Kidney capillary endothelial cell (primary cell): Measurements from ENCODE around the gene PCBP3.
"Not testable (repeated sequence)": the region's sequence is repeated elsewhere in the genome, so short reads cannot be mapped to it uniquely, and the experiment has no call there.

Experiments used
- DNase-seq: peaks from one replicate; pipeline ENCODE4 v3.0.0-alpha.2; 2018; ENCODE audit warnings: low spot score

PCBP3 gene

DNA sequence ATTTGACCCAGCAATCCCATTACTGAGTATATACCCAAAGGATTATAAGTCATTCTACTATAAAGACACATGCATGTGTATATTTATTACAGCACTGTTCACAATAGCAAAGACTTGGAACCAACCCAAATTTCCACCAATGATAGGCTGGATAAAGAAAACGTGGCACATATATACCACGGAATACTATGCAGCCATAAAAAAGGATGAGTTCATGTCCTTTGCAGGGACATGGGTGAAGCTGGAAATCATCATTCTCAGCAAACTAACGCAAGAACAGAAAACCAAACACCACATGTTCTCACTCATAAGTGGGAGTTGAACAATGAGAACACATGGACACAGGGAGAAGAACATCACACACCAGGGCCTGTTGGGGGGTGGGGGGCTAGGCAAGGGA is 165.1 kb downstream of the PCBP3 start:
- DNase-seq, result not testable (repeated sequence)

DNA sequence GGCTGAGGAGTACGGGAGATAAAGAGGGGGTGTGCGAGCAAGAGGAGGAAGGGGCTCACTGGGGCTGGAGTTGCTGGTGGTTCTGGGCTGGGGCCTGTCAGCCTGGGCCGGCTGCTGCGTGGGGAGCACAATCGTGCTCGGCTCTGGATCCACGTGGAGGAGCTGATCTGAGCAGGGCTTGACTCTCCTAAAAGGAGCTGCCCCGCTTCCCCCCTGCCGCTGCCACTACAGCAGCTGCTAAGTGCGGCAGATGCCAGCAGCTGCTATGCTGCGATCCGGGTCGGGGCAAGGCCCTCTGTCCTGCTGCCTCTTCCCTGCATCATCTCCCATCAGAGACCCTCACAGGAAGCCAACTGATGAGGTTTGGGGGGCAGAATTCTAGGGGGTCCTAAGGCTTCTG is 165.9 kb downstream of the PCBP3 start:
- DNase-seq, result no peak

DNA sequence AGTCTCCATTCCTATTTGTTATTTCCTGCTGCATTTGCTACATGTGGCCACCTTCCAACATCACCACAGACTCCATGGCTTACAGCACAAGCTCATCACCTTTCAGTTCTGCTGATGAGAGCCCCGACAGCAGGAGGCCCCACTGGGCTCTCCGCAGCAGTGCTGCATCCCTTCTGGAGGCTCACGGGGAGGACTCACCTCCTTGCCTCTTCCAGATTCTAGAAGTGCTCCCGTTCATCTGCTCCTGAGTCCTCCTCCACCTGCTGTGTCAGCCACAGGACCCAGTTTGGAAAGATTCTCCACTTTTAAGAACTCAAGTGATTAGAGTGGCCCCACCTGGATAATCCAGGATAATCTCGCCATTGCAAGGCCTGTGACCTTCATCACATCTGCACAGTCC is 167.6 kb downstream of the PCBP3 start:
- DNase-seq, result no peak

DNA sequence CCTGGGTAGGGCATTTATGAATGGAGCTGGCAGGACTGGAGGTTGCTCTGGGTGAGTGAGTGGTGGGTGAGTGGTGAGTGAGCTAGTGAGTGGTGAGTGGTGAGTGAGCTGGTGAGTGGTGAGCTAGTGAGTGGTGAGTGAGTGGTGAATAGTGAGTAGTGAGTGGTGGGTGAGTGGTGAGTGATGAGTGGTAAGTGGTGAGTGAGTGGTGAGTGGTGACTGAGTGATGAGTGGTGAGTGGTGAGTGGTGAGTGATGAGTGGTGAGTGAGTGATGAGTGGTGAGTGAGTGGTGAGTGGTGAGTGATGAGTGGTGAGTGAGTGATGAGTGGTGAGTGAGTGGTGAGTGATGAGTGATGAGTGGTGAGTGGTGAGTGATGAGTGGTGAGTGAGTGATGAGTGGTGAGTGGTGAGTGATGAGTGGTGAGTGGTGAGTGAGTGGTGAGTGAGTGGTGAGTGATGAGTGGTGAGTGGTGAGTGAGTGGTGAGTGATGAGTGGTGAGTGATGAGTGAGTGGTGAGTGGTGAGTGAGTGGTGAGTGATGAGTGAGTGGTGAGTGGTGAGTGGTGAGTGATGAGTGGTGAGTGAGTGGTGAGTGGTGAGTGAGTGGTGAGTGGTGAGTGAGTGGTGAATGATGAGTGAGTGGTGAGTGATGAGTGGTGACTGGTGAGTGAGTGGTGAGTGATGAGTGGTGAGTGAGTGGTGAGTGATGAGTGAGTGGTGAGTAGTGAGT is 170.8 kb downstream of the PCBP3 start:
- DNase-seq, result not testable (repeated sequence)

DNA sequence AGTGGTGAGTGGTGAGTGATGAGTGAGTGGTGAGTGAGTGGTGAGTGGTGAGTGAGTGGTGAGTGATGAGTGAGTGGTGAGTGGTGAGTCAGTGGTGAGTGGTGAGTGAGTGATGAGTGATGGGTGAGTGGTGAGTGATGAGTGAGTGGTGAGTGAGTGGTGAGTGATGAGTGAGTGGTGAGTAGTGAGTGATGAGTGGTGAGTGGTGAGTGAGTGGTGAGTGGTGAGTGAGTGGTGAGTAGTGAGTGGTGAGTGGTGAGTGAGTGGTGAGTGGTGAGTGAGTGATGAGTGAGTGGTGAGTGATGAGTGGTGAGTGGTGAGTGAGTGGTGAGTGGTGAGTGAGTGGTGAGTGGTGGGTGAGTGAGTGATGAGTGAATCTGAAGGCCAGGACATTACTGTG is 172.3 kb downstream of the PCBP3 start:
- DNase-seq, result not testable (repeated sequence)

DNA sequence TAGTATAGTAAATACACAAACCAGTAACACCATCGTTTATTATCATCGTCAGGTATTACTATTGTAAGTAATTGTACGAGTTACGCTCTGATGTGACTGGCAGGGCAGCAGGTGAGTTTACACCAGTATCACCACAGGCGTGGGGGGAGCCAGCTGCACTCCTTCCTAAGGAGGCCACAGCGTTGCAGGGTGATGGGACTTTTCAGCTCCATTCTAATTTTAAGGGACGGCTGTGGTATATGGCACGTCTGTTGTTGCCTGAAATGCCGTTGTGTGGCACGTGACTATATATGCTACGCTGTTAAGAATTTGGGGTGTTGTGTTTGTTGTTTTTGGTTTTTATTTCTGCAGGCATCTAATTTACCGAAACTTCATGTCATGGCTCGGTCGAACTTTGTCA is 173.3 kb downstream of the PCBP3 start:
- DNase-seq, result no peak

DNA sequence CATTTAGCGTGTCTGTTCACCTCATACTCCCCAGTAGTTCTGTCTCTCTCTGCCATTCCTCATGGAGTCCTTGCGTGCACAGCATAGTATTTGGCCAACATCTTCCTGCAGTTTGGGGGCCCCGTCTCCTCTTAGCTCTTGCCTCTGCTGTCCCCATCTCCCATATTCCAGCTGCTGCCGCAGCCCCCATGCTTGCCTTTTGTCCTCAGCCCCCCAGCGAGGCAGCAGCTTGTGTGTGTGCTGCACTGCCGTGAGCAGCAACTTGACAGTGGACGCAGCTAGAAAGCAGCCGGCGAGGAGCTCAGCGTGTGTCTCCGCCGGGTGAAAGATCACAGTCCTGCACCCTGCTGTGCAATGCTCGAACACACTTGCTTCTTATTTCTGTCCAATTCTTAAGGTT is 173.8 kb downstream of the PCBP3 start:
- no peak for DNase-seq

DNA sequence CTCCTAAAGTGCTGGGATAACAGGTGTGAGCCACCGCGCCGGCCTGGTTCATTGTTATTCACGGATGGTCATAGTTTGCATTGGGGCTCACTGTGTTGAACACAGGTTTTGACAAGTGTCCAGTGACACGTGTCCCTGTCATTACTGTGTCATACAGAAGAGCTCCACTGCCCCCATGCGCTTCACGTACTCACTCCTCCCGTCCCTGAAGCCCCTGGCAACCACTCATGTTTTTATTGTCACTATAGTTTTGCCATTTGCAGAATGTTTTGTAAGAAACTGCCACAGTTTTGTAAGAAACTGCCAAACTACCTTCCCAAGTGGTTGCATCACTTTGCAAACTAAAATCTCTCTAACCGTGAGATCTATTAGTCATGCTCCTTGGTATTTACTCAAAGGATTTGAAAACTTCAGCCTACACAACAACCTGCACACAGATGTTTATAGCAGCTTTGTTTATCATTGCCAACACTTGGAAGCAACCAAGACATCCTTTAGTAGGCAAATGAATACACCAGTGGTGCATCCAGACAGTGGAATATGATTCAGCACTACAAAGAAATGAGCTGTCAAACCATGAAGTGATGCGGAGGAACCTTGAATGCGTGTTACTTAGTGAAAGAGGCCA is 174.9 kb downstream of the PCBP3 start:
- no peak for DNase-seq

DNA sequence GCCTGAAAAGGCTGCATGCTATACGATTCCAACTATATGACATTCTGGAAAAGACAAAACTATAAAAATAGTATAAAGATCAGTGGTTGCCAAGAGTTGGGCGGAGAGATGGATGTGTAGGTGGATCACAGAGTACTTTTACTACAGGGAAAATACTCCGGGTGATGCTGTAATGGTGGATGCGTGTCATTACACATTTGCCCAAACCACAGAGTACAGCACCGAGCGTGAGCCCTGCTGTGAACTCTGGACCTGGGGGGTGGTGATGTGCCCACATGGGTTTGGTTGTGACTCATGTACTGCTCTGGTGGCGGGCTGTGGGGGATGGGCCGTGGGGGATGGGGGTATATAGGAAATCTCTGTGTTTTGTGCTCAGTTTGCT is 175.4 kb downstream of the PCBP3 start:
- DNase-seq, result no peak

DNA sequence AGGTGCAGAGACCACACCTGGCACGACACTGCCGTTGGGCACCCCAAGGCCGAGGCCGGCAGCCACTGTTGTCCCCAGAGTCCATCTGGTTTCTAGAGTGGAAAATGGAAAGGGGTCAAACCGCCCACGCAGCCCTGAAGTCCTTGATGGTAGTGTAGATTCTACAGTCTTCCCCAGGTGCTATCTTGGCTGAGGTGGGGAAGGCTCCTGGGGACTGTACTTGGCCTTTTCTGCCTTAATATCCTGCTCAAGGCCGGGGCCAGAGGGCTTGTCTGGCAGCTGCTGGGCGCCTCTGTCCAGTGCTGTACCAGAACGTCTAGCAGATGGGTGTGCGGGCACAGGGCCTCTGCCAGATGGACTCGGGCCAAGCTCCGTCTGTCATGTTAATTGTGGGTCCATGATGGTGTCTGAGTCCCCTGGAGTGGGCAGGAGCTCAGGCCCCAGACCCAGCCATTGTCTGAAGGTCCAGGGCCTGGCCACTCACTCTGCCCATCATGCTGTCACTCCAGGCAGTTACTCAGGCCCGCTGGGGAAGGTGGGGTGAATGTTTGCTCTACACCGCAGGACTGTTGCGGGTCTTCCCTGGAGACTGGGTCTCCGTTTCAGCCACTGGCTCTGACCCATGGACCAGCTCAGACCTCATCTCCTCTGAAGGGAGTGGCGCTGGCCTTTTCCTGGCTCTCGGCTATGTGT is 176.1 kb downstream of the PCBP3 start:
- DNase-seq, result no peak

DNA sequence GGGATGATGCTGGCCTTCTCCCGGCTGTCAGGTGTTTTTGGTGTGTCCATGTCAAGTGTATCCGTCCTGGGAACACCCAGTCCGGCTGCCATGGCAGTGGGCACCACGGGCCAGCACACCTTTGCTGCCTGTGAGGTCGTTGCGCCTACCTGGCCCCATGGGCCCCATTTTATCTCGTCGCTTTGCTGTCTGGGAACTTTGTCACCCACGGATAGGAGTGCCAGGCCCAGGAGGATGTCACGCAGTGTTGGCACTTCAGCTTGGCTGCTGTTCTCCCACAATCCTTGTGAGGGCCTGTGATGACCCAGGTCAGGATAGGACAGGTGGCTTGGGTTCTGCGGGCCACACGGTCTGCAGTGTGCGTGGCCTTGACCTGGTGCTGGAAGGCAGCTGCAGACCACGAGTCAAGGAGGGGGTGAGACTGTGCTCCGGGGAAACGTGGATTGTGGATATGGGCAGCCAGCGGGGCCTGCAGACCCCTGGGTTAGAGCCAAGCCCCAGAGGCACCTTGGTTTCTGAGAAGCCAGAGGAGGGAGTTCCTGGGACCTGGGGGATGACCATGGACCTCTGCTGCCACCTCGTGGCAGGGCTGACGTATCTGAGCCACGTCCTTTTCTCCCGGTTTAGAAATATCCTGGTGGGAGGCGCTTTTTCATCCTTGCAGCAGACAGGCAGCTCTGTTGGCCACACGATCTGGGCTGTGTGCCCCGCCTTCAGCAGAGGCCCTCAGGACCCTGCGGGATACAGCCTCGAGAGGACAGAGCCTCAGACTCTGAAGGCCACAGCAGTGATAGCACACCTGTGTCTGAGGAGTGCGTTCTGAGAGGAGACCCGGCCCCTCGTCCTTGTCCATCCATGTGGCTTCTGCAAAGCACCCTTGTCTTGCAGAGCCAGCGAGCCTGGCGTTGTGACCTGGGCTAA is 176.9 kb downstream of the PCBP3 start:
- peak; percentile 78 for DNase-seq

DNA sequence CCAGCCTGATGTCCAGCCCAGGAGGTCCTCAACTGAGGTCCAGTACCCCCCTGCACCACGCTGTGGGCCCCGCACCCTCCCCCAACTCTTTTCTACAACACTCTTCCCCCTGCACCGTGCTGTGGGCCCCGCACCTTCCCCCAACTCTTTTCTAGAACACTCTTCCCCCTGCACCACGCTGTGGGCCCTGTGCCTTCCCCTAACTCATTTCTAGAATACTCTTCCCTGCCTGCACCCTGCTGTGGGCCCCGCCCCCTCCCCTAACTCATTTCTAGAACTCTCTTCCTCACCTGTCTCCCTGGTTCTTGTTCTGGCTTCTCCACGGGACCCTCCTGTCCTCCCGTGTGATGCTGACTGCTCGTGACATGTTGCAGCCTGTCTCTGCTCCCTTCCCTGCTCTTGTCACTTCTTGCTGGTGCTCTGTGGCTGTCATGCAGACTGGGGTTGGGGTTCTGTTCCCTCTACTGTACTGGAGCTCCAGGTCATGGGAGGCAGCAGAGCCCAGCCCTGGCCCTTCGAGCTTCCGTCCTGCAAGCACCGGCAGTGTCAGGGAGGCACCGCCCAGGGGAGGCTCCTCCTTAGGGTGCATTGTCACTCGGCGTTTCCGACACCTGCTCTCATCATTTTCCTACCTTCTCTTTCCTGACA is 177.9 kb downstream of the PCBP3 start:
- DNase-seq, result no peak

DNA sequence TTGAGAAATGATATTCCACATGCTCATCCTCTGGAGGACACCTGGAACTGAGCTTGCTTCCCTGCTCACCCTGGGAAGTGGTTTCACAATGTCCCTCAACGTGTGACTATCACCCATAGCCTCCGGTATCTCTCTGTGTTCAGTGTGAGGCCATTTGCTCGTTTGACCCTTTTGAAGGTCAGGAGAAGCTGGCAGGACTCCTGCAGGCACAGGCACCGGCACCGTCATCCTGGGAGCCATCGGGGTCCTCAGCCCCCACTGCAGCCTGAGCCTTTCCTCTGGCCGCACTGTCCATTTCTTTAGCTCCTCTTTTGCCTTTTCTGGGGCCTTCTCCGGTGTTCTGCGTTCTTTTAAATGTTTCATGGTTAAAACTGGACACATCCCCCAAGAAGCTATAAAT is 178.5 kb downstream of the PCBP3 start:
- DNase-seq, result no peak

DNA sequence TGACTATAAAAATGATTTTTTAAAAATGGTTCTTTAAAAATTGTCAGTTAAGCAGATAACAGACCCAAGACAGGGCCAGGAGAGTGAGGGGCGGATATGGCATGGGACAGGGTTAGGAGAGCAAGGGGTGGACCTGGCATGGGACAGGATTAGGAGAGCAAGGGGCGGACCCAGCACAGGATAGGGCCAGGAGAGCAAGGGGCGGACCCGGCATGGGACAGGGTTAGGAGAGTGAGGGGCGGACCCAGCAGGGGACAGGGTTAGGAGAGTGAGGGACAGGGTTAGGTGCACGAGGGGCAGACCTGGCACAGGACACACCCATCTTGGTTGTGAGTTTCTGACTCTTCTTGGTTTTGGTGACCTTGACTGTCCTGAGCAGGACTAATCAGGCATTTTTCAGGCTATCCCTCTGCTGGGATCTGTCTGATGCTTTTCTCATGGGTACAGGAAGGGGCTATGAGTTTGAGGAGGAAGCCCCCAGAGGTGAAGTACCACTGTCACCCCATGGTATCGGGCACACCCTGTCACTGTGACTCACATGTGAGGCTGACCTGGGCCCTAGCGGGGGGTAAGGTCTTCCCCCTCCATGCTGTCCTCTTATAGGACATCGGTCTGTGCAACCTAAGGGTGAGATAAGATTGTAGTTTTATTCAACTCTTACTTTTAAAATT is 179.0 kb downstream of the PCBP3 start:
- DNase-seq, result no peak

DNA sequence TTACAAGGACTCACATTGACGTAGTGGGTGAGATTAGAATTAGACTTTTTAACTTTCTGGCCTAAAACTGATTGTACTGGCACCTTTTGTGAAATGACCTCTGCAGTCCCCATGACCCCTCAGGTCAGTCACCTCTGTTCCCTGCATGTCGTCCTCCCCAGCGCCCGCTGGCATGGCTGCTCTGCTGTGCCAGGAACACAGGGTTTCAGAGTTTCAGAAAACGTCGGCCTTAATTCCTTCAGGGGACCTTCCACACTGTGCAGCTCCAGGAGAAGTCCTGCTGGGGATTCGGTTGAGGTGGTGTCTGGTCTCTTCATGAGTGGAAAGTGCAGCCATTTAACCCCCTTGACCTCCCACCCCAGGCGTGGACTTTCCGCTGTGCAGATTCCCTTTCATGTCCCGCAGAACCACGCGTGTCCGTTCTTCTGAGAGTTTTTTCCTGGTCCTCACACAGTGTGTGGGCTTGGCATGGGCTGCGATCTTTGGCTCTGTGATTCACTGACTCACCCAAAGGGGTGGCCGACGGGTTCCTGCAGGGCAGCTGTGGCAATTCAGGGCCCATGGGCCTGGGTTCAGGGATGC is 179.7 kb downstream of the PCBP3 start:
- DNase-seq, result no peak

DNA sequence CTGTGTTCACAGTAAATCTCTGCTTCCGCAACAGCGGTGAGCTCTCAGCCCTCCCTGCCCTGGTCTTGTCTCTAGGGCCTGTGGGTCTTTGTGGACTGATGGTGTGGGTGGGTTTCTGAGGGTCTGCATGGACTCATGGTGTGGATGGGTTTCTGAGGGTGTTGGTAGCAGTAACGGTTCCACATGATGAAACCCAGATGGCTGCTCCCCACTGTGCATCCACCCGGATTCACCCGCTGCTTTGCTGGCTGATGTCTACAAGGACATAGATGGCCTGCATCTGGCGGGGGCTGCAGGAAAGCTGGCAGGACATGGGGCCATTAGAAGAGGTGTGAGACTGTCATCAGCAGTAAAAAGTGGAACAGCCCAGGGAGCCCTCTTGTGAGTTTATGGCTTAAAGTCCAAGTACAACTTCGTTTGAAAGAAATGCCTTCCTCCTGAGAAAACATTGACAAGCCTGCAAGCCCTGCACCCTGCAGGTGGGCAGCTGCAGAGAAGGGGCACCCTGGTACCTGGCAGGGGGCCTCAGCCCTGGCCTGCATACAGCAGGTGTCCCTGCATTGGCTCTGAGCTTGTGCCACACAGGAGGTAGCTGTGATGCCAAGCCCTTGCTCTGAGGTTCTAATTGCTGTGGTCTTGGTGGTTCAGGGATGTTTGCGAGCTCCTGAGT is 181.2 kb downstream of the PCBP3 start:
- DNase-seq, result no peak

DNA sequence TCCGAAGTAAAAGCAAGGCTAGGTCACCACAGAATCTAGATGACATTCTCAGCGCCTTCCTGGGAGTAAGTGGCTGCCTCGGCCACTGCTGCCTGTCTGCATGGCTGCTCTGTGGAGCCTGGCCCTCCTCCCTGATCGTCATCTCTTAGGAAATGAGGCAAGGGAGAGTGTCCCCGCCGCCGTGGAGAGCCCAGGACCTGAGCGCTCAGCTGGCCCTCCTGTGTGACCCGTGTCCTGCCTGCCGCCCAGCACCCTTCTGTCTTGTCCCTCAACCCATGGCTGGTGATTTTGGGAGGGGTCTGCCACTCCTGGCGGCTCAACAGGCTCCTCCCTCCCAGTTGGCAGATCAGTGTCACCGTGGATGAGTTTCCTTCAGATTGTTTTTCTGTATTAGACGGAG is 181.7 kb downstream of the PCBP3 start:
- no peak for DNase-seq

DNA sequence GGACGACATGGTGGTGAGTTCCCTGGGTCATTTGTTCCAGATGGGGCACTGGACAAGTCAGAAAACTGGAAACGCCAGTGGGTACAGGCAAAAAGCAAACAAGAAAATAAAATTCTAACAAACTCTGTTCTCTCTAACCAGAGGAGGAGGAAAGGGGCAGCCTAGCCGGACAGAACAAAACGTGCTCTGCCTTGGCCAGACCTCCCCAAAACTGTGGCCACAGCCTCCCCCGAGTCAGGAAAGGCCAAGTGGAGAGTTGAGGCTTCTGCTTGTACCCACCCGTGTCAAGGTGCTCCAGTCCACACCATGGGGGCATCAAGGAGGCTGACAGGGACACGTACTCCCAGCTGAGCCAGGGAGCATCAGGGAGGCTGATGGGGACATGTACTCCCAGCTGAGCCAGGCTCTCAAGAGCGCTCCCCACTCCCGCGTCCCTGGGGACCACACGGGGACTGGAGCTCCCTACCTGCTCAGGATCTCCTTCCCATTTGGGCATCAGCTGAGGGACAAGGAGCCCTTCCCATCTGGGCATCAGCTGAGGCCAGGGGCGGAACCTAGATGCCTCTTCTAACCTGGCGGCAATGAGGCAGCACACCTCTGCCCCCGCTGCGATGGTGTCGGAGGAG is 183.3 kb downstream of the PCBP3 start:
- DNase-seq, result no peak

DNA sequence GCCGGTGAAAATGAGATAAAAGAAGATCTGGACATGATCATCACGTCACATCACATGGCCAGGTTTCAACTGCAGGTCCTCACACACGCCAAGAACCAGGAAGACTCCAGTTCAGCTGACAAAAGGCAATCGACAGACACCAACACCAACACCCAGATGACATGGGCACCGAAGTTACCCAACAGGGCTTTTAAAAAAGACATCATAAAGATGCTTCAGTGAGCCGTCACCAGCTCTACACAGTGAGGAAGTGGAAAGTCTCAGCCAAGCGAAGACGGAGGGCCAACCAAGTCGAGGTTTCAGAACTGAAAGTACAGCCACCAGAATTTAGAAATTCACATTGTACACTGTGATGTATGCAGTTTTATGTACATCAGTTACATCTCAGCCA is 183.8 kb downstream of the PCBP3 start:
- DNase-seq, result no peak
